ENCODE measurements around the gene DTX4.

DTX4 gene

DNA sequence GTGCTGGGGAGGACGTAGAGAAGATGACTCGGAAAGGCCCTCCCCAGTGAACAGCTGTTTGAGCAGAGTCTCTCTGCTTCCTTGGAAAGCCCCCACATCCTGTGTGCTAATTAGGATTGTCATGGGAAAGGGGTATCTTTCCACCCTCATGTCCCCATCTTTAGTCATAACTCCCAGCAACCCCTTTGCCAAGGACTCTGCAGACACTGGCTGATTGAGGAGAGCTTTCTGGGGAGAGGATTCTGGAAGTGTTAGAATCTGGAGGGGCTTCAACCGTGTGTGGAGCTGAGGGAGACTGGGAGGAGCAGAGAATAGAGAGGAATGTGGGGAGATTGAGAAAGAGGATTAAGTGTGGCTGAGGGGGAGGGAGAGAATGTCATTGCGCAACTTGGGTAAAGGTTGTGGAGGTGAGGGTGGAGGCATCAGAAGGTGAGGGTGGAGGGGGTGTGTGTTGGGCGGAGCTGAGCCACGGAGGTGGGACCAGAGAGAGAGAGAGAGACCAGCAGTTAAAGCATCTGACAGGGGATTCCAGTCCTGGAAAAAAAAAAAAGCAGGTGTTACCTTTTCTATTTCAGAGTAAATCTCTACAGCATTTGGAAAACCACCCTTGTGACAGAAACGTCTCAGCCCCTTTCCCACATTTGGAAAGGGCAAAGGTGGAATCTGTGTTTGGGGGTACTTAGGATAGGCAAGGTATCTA is 2.2 kb downstream of the DTX4 start (continued):
- TF ChIP-seq, protein P1, sequence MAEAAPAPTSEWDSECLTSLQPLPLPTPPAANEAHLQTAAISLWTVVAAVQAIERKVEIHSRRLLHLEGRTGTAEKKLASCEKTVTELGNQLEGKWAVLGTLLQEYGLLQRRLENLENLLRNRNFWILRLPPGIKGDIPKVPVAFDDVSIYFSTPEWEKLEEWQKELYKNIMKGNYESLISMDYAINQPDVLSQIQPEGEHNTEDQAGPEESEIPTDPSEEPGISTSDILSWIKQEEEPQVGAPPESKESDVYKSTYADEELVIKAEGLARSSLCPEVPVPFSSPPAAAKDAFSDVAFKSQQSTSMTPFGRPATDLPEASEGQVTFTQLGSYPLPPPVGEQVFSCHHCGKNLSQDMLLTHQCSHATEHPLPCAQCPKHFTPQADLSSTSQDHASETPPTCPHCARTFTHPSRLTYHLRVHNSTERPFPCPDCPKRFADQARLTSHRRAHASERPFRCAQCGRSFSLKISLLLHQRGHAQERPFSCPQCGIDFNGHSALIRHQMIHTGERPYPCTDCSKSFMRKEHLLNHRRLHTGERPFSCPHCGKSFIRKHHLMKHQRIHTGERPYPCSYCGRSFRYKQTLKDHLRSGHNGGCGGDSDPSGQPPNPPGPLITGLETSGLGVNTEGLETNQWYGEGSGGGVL (tag by site-specific recombination; IDR thresholded peaks at IDR 0.05) = peak; percentile 87
- TF ChIP-seq SP3 (tag by site-specific recombination; IDR thresholded peaks at IDR 0.05) (peak; percentile 44), ZFHX2 (tag by site-specific recombination; conservative IDR thresholded peaks at IDR 0.05) (peak; percentile 89), ZNF677 (tag by site-specific recombination; IDR thresholded peaks at IDR 0.05) (no peak), ZNF266 (tag by site-specific recombination; IDR thresholded peaks at IDR 0.05; ENCODE audit: low read depth) (no peak), ZNF214 (tag by site-specific recombination; IDR thresholded peaks at IDR 0.05; ENCODE audit: borderline replicate concordance) (no peak), KLF1 (tag by site-specific recombination; IDR thresholded peaks at IDR 0.05) (peak; percentile 97), EGR2 (tag by site-specific recombination; IDR thresholded peaks at IDR 0.05; ENCODE audit: low read depth) (peak; percentile 87), IKZF3 (tag by site-specific recombination; IDR thresholded peaks at IDR 0.05) (no peak), ZNF10 (tag by site-specific recombination; IDR thresholded peaks at IDR 0.05) (peak; percentile 42; the same call in 1 of the 2 replicates)
- TF ChIP-seq, protein P2, sequence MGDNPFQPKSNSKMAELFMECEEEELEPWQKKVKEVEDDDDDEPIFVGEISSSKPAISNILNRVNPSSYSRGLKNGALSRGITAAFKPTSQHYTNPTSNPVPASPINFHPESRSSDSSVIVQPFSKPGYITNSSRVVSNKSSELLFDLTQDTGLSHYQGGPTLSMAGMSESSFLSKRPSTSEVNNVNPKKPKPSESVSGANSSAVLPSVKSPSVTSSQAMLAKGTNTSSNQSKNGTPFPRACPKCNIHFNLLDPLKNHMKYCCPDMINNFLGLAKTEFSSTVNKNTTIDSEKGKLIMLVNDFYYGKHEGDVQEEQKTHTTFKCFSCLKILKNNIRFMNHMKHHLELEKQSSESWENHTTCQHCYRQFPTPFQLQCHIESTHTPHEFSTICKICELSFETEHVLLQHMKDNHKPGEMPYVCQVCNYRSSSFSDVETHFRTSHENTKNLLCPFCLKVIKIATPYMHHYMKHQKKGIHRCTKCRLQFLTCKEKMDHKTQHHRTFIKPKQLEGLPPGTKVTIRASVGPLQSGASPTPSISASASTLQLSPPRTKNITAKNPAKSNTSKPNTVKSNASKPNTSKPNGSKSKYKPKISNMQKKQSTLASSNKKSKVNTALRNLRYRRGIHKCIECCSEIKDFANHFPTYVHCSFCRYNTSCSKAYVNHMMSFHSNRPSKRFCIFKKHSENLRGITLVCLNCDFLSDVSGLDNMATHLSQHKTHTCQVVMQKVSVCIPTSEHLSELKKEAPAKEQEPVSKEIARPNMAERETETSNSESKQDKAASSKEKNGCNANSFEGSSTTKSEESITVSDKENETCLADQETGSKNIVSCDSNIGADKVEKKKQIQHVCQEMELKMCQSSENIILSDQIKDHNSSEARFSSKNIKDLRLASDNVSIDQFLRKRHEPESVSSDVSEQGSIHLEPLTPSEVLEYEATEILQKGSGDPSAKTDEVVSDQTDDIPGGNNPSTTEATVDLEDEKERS (tag by site-specific recombination; IDR thresholded peaks at IDR 0.05) = no peak

DNA sequence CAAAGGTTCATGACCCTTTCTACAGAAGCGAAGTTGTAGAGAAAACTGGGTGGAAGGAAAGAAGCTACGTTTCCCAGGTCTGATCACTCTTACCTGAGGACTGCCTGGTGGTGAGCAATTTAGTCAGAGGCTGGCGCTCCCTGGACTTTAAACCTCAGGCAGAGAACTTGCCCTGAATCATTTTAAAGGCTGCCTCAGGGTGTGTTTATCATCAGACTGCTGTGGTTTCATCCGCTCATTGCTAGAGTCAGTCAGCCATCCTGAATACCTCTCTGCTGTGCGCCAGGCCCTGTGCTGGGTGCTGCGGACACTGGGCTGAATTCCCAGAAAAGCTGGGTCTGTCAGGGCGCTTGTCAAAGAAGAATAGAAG is 2.7 kb downstream of the DTX4 start:
- Histone ChIP-seq H3K36me3 (ENCODE audit: control insufficient read depth in 2 of 2, insufficient read depth in 1 of 2, low read length in 2 of 2) (no peaks in the 10 kb centered on the region), H3K9me3 (ENCODE audit: control insufficient read depth, insufficient read depth, low read depth, low read length) (no peaks in the 10 kb centered on the region), H3K4me1 (ENCODE audit: control insufficient read depth, insufficient read depth, low read length) (no peaks in the 10 kb centered on the region; the same call in 1 of the 2 replicates), H3K27ac (ENCODE audit: extremely low read depth, low read depth, low read length) (no peak overlapping the region), H3K4me3 (ENCODE audit: low read depth, low read length) (no peak overlapping the region)
- CTCF ChIA-PET = interaction anchor here (0.6 to 6.7 kb wide), 6 partner anchors 12 to 535 kb away, joined by 3 to 78 read pairs (median 4); no protein-coding TSS in a partner anchor
- POLR2A ChIA-PET = no interaction called here
- TF ChIP-seq ZNF473 (tag by site-specific recombination; IDR thresholded peaks at IDR 0.05) = no peak
- TF ChIP-seq, protein P3, sequence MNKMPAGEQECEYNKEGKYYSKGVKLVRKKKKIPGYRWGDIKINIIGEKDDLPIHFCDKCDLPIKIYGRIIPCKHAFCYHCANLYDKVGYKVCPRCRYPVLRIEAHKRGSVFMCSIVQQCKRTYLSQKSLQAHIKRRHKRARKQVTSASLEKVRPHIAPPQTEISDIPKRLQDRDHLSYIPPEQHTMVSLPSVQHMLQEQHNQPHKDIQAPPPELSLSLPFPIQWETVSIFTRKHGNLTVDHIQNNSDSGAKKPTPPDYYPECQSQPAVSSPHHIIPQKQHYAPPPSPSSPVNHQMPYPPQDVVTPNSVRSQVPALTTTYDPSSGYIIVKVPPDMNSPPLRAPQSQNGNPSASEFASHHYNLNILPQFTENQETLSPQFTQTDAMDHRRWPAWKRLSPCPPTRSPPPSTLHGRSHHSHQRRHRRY (tag by site-specific recombination; IDR thresholded peaks at IDR 0.05) = no peak
- no peak for TF ChIP-seq ZNF174 (tag by site-specific recombination; IDR thresholded peaks at IDR 0.05)
- no peak for TF ChIP-seq ZNF16 (tag by site-specific recombination; IDR thresholded peaks at IDR 0.05; ENCODE audit: low read depth)
- no peak for TF ChIP-seq ZNF707 (tag by site-specific recombination; IDR thresholded peaks at IDR 0.05)
- no peak for TF ChIP-seq ZBTB8A (tag by site-specific recombination; IDR thresholded peaks at IDR 0.05)
- no peak for TF ChIP-seq ZNF311 (tag by site-specific recombination; IDR thresholded peaks at IDR 0.05; ENCODE audit: borderline replicate concordance)

All from HEK293 (cell line).